Stimulated activated naive B cell treated with anti-CD40 and anti-IgM and Interleukin-4, amounts not matched to agents 10 μg/mL and 1 μg/mL and 100 μg/mL, for 72 hours (primary cell): Measurements from ENCODE around the gene PRKAR1B.
A peak's percentile ranks its signal among the peaks of the same experiment; 100 is the strongest.

ENCODE experiments used
- ATAC-seq, 2 donors: fragments of 150-1000 bp; cut with Tn5 transposase; replicated peaks; 2 replicates each; pipeline ENCODE4 v1.10.0; 2021; ENCODE audit warnings: moderate library complexity in 1 of 2
- DNase-seq: peaks from one replicate; pipeline ENCODE4 v3.0.0; 2021
- H3K27ac Mint-ChIP-seq: one replicate; pipeline ENCODE4 v1.8.0; 2022; ENCODE audit warnings: mild to moderate bottlenecking, mixed read lengths
- H3K27me3 Mint-ChIP-seq, 2 donors: one replicate each; pipeline ENCODE4 v1.8.0; 2022; ENCODE audit warnings: mixed read lengths in 2 of 2
- H3K36me3 Mint-ChIP-seq, 2 donors: one replicate each; pipeline ENCODE4 v1.8.0; 2022; ENCODE audit warnings: mixed read lengths in 2 of 2, mild to moderate bottlenecking in 1 of 2
- H3K4me1 Mint-ChIP-seq, 2 donors: one replicate each; pipeline ENCODE4 v1.8.0; 2022; ENCODE audit warnings: mixed read lengths in 2 of 2, mild to moderate bottlenecking in 1 of 2
- H3K4me3 Mint-ChIP-seq, 2 donors: one replicate each; pipeline ENCODE4 v1.8.0; 2022; ENCODE audit warnings: mild to moderate bottlenecking in 2 of 2, mixed read lengths in 2 of 2, moderate library complexity in 1 of 2
- H3K9me3 Mint-ChIP-seq, 2 donors: one replicate each; pipeline ENCODE4 v1.8.0; 2022; ENCODE audit warnings: mixed read lengths in 2 of 2, mild to moderate bottlenecking in 1 of 2

PRKAR1B gene

GRCh38 chr7:523347-524336 lies 203.4 kb downstream of the PRKAR1B start:
- H3K27me3 Mint-ChIP-seq: peaks cover 16 to 19% of the 10 kb centered on the region in 2 donors
- H3K4me1 Mint-ChIP-seq: peaks cover 13 to 20% of the 10 kb centered on the region in 2 donors
- ATAC-seq (no peak), DNase-seq (no peak)
- no peak overlapping the region for H3K27ac Mint-ChIP-seq
- H3K36me3 Mint-ChIP-seq: no peaks in the 10 kb centered on the region
- H3K4me3 Mint-ChIP-seq: peak overlapping the region; percentile 14 to 29
- no peaks in the 10 kb centered on the region for H3K9me3 Mint-ChIP-seq

- H3K4me3 Mint-ChIP-seq: peak overlapping the region; percentile 14 to 29
- peaks cover 16 to 22% of the 10 kb centered on the region in 2 donors for H3K4me1 Mint-ChIP-seq
- H3K36me3 Mint-ChIP-seq: peaks cover 0 to under 1% of the 10 kb centered on the region in 2 donors
- ATAC-seq: no peak
- H3K9me3 Mint-ChIP-seq: no peaks in the 10 kb centered on the region
- no peak overlapping the region for H3K27ac Mint-ChIP-seq
- DNase-seq: no peak
- peaks cover 17 to 25% of the 10 kb centered on the region in 2 donors for H3K27me3 Mint-ChIP-seq
Measured at GRCh38 chr7:522951-523314, 204.1 kb downstream of the PRKAR1B start.

GRCh38 chr7:522071-522950 lies 204.8 kb downstream of the PRKAR1B start:
- peaks cover 20 to 30% of the 10 kb centered on the region in 2 donors for H3K27me3 Mint-ChIP-seq

GRCh38 chr7:521221-522070 lies 205.6 kb downstream of the PRKAR1B start:
- Mint-ChIP-seq H3K4me1 (peaks cover 17 to 28% of the 10 kb centered on the region in 2 donors), H3K27ac (peak overlapping the region; percentile 73), H3K9me3 (no peaks in the 10 kb centered on the region), H3K27me3 (peaks cover 21 to 31% of the 10 kb centered on the region in 2 donors), H3K36me3 (peaks cover 0 to 4% of the 10 kb centered on the region in 2 donors), H3K4me3 (peak overlapping the region; percentile 73 to 74)
- peak; percentile 42 for DNase-seq
- peak; percentile 25 to 40 for ATAC-seq

More at GRCh38 chr7:522071-522950, 204.8 kb downstream of the PRKAR1B start:
- Mint-ChIP-seq H3K9me3 (no peaks in the 10 kb centered on the region), H3K4me3 (peak overlapping the region; percentile 73 to 74), H3K36me3 (peaks cover 0 to 4% of the 10 kb centered on the region in 2 donors), H3K4me1 (peaks cover 17 to 28% of the 10 kb centered on the region in 2 donors), H3K27ac (peak overlapping the region; percentile 56)
- DNase-seq (peak; percentile 58), ATAC-seq (peak; percentile 59 to 68)

- Mint-ChIP-seq H3K27me3 (peaks cover 22 to 39% of the 10 kb centered on the region in 2 donors), H3K9me3 (no peaks in the 10 kb centered on the region), H3K4me1 (peaks cover 19 to 28% of the 10 kb centered on the region in 2 donors), H3K4me3 (peak overlapping the region; percentile 73 to 74), H3K27ac (no peak overlapping the region), H3K36me3 (peaks cover 0 to 9% of the 10 kb centered on the region in 2 donors)
- DNase-seq: no peak
- ATAC-seq: no peak
Measured at GRCh38 chr7:520503-521161, 206.4 kb downstream of the PRKAR1B start.

- peaks cover 0 to 13% of the 10 kb centered on the region in 2 donors for H3K36me3 Mint-ChIP-seq
- peak within 1 kb of the TSS; percentile 71 for H3K27ac Mint-ChIP-seq
- peaks cover 19 to 28% of the 10 kb centered on the region in 2 donors for H3K4me1 Mint-ChIP-seq
- no peaks in the 10 kb centered on the region for H3K9me3 Mint-ChIP-seq
- ATAC-seq (peak; percentile 21 to 33), DNase-seq (peak; percentile 44)
- peak within 1 kb of the TSS; percentile 83 to 90 for H3K4me3 Mint-ChIP-seq
- H3K27me3 Mint-ChIP-seq: peaks cover 18 to 38% of the 10 kb centered on the region in 2 donors
Measured at GRCh38 chr7:519484-520390, 207.3 kb downstream of the PRKAR1B start, which contains the start of gene PDGFA. Gene PDGFA, minus strand, starts transcription at chr7:519846. Its CDS starts 845 bp downstream, at chr7:519001.

- Mint-ChIP-seq H3K4me1 (peaks cover 17 to 28% of the 10 kb centered on the region in 2 donors), H3K9me3 (no peaks in the 10 kb centered on the region), H3K27me3 (peaks cover 13 to 32% of the 10 kb centered on the region in 2 donors), H3K4me3 (peak overlapping the region; percentile 83 to 90), H3K27ac (peak overlapping the region; percentile 71), H3K36me3 (peaks cover 0 to 13% of the 10 kb centered on the region in 2 donors)
- no peak for DNase-seq
- peak; percentile 12 to 14 for ATAC-seq
Measured at GRCh38 chr7:518630-519483, 208.2 kb downstream of the PRKAR1B start.

- peaks cover 13 to 32% of the 10 kb centered on the region in 2 donors for H3K27me3 Mint-ChIP-seq
- H3K4me1 Mint-ChIP-seq: peaks cover 11 to 28% of the 10 kb centered on the region in 2 donors
- peaks cover 0 to 13% of the 10 kb centered on the region in 2 donors for H3K36me3 Mint-ChIP-seq
- DNase-seq (no peak), ATAC-seq (no peak)
- H3K9me3 Mint-ChIP-seq: no peaks in the 10 kb centered on the region
- H3K27ac Mint-ChIP-seq: peak overlapping the region; percentile 71
- peak overlapping the region; percentile 83 to 90 for H3K4me3 Mint-ChIP-seq
Measured at GRCh38 chr7:517774-518629, 209.1 kb downstream of the PRKAR1B start.

GRCh38 chr7:516606-517456 lies 210.2 kb downstream of the PRKAR1B start:
- DNase-seq (no peak), ATAC-seq (no peak)
- Mint-ChIP-seq H3K36me3 (peaks cover 2 to 13% of the 10 kb centered on the region in 2 donors), H3K4me1 (peaks cover 11 to 21% of the 10 kb centered on the region in 2 donors), H3K27ac (no peak overlapping the region), H3K27me3 (peaks cover 13 to 32% of the 10 kb centered on the region in 2 donors), H3K9me3 (no peaks in the 10 kb centered on the region), H3K4me3 (peak overlapping the region; percentile 52 to 60)

- no peaks in the 10 kb centered on the region for H3K9me3 Mint-ChIP-seq
- peaks cover 11 to 27% of the 10 kb centered on the region in 2 donors for H3K27me3 Mint-ChIP-seq
- DNase-seq (no peak), ATAC-seq (no peak)
- peak overlapping the region in 1 of 2 donors; percentile 22 for H3K4me3 Mint-ChIP-seq
- peaks cover 8 to 15% of the 10 kb centered on the region in 2 donors for H3K4me1 Mint-ChIP-seq
- H3K27ac Mint-ChIP-seq: no peak overlapping the region
- H3K36me3 Mint-ChIP-seq: peaks cover 6 to 18% of the 10 kb centered on the region in 2 donors
Measured at GRCh38 chr7:516216-516605, 210.9 kb downstream of the PRKAR1B start.
